Fibroblast of upper back skin (primary cell): Measurements from ENCODE around the gene EVC.
"Not testable (repeated sequence)": the region's sequence is repeated elsewhere in the genome, so short reads cannot be mapped to it uniquely, and the experiment has no call there.

Source experiments
- DNase-seq: peaks from one replicate; pipeline ENCODE4 v3.0.0-alpha.2; 2013

EVC gene

GRCh38 chr4:5821665-5822358 is 110.8 kb downstream of the EVC start:
- DNase-seq = no peak

GRCh38 chr4:5822619-5823018 is 111.6 kb downstream of the EVC start:
- no peak for DNase-seq

GRCh38 chr4:5823542-5824211 is 112.7 kb downstream of the EVC start:
- DNase-seq = no peak

- no peak for DNase-seq
These were observed 113.2 kb downstream of the EVC start for GRCh38 chr4:5824227-5824626.

- peak; percentile 40 for DNase-seq
These were observed 113.6 kb downstream of the EVC start for GRCh38 chr4:5824635-5825034.

- DNase-seq = no peak
These were observed 114.5 kb downstream of the EVC start for GRCh38 chr4:5825321-5826041.

- no peak for DNase-seq
These were observed 115.6 kb downstream of the EVC start for GRCh38 chr4:5826437-5827107.

GRCh38 chr4:5827108-5828004 is 116.4 kb downstream of the EVC start:
- peak; percentile 17 for DNase-seq

- DNase-seq = no peak
These were observed 117.0 kb downstream of the EVC start for GRCh38 chr4:5828005-5828391.

- no peak for DNase-seq
These were observed 125.9 kb downstream of the EVC start for GRCh38 chr4:5836943-5837342.

- not testable (repeated sequence) for DNase-seq
These were observed 126.5 kb downstream of the EVC start for GRCh38 chr4:5837483-5837882.

GRCh38 chr4:5839332-5839731 is 128.3 kb downstream of the EVC start:
- no peak for DNase-seq

GRCh38 chr4:5839751-5840674 is 129.0 kb downstream of the EVC start:
- peak; percentile 45 for DNase-seq

- no peak for DNase-seq
These were observed 131.5 kb downstream of the EVC start for GRCh38 chr4:5842456-5842855.

- DNase-seq = no peak
These were observed 132.9 kb downstream of the EVC start for GRCh38 chr4:5843573-5844530.

GRCh38 chr4:5845035-5845905 is 134.3 kb downstream of the EVC start:
- no peak for DNase-seq

- DNase-seq = no peak
These were observed 140.8 kb downstream of the EVC start for GRCh38 chr4:5851637-5852301.

- no peak for DNase-seq
These were observed 141.7 kb downstream of the EVC start for GRCh38 chr4:5852523-5853202.
